ENCODE data around the gene IFIH1. TPM values are rescaled to one million over a fixed set of nuclear protein-coding genes. Genes with fewer than 3 reads are reported as not detected.

Gene IFIH1
- total and polyA plus RNA-seq, 2 of the 8 experiments (the other 6 are each of a cell fraction or from before 2014, with no cell fraction given): 0.32 to 2.0 TPM

DNA sequence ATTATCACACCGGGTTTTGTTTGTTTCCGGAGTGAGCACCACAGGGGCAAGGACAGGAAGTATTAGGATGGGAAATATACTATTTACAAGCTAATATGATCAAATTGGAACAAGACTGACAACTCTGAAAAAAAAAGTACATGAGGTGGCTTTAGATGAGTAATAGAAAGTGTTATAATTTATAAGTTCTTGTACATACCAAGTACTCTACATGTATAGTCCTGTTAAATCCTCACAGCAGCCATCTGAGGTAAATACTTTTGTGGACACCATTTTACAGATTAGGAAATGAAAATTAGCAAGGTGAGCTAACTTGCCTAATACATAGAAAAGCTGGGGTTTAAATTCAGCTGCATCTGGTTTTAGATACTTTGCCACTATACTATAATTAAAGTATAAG lies 86.5 kb downstream of the IFIH1 start:
- no peak overlapping the region for H2BK20ac ChIP-seq (ENCODE audit: low read length)
- no peak for TF ChIP-seq KDM1A (IDR thresholded peaks at IDR 0.05; ENCODE audit: borderline replicate concordance, low read length)
- TF ChIP-seq SP4 (IDR thresholded peaks at IDR 0.05; ENCODE audit: low read length): no peak
- TF ChIP-seq SIX5 (IDR thresholded peaks at IDR 0.05; ENCODE audit: low read depth, low read length): no peak
- TF ChIP-seq, protein P1, sequence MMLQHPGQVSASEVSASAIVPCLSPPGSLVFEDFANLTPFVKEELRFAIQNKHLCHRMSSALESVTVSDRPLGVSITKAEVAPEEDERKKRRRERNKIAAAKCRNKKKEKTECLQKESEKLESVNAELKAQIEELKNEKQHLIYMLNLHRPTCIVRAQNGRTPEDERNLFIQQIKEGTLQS (IDR thresholded peaks at IDR 0.05; ENCODE audit: insufficient read depth, low read depth, low read length): no peak
- TF ChIP-seq EZH2 (IDR thresholded peaks at IDR 0.05; ENCODE audit: low read depth, low read length, severe bottlenecking): no peak
- TF ChIP-seq RBBP5 (IDR thresholded peaks at IDR 0.05; ENCODE audit: borderline replicate concordance, low read depth, low read length): no peak
- TF ChIP-seq, protein P2, sequence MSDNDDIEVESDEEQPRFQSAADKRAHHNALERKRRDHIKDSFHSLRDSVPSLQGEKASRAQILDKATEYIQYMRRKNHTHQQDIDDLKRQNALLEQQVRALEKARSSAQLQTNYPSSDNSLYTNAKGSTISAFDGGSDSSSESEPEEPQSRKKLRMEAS (IDR thresholded peaks at IDR 0.05): no peak
- TF ChIP-seq JUND (IDR thresholded peaks at IDR 0.05; ENCODE audit: low read length): no peak
- no peak for TF ChIP-seq CBX5 (IDR thresholded peaks at IDR 0.05; ENCODE audit: low read depth, low read length)
- TF ChIP-seq, protein P3, sequence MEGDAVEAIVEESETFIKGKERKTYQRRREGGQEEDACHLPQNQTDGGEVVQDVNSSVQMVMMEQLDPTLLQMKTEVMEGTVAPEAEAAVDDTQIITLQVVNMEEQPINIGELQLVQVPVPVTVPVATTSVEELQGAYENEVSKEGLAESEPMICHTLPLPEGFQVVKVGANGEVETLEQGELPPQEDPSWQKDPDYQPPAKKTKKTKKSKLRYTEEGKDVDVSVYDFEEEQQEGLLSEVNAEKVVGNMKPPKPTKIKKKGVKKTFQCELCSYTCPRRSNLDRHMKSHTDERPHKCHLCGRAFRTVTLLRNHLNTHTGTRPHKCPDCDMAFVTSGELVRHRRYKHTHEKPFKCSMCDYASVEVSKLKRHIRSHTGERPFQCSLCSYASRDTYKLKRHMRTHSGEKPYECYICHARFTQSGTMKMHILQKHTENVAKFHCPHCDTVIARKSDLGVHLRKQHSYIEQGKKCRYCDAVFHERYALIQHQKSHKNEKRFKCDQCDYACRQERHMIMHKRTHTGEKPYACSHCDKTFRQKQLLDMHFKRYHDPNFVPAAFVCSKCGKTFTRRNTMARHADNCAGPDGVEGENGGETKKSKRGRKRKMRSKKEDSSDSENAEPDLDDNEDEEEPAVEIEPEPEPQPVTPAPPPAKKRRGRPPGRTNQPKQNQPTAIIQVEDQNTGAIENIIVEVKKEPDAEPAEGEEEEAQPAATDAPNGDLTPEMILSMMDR (IDR thresholded peaks at IDR 0.05; ENCODE audit: control extremely low read depth in 1 of 3, insufficient read depth in 1 of 3, low read depth in 1 of 3, low read length in 3 of 3): no peak
- no peak for TF ChIP-seq TBP (IDR thresholded peaks at IDR 0.05; ENCODE audit: low read depth, low read length)

More for the DNA sequence above, 86.5 kb downstream of the IFIH1 start:
- ChIA-PET POLR2A (ENCODE audit: partially characterized antibody) (no interaction called here), CTCF (ENCODE audit: partially characterized antibody) (interaction anchor here (1.2 to 2.6 kb wide), 3 partner anchors 9 to 66 kb away, joined by 5 to 15 read pairs (median 13); no protein-coding TSS in a partner anchor)
- Histone ChIP-seq H2AFZ (ENCODE audit: low read length) (no peak overlapping the region), H2BK12ac (ENCODE audit: low read depth, low read length) (no peak overlapping the region), H3K56ac (replicated peaks; ENCODE audit: insufficient read length, low read depth, low read length) (no peak overlapping the region), H2AK5ac (ENCODE audit: low read depth, low read length) (no peak overlapping the region), H3K79me1 (ENCODE audit: low read depth, low read length) (no peaks in the 10 kb centered on the region), H3K18ac (ENCODE audit: extremely low read depth, low read length) (no peak overlapping the region), H4K8ac (ENCODE audit: extremely low read depth, insufficient read depth, low read length) (no peak overlapping the region), H3K23ac (ENCODE audit: insufficient read length) (no peak overlapping the region), H3K4me3 (ENCODE audit: extremely low read depth in 1 of 4, insufficient read depth in 2 of 4, low read depth in 3 of 4, low read length in 4 of 4) (no peak overlapping the region), H4K91ac (replicated peaks; ENCODE audit: insufficient read length, low read length) (no peak overlapping the region), H3K23me2 (ENCODE audit: low read depth, low read length) (no peaks in the 10 kb centered on the region), H3K4me2 (ENCODE audit: insufficient read depth in 1 of 2, low read depth in 2 of 2, low read length in 2 of 2) (no peak overlapping the region), H3K36me3 (ENCODE audit: control insufficient read depth in 2 of 4, insufficient read depth in 4 of 4, low read length in 3 of 4) (no peaks in the 10 kb centered on the region), H3K4me1 (replicated peaks in 1 of 4; ENCODE audit: control insufficient read depth in 3 of 4, insufficient read depth in 4 of 4, low read length in 3 of 4) (no peaks in the 10 kb centered on the region), H3K4ac (replicated peaks; ENCODE audit: insufficient read length, low read depth, low read length) (no peak overlapping the region), H4K20me1 (replicated peaks in 1 of 2; ENCODE audit: control insufficient read depth in 1 of 2, insufficient read depth in 2 of 2, low read length in 2 of 2) (no peaks in the 10 kb centered on the region), H3K9me3 (ENCODE audit: insufficient read depth in 2 of 2, low read depth in 1 of 2, low read length in 1 of 2) (peaks cover 0 to 9% of the 10 kb centered on the region in 2 experiments; a peak in 1 of 4 replicates), H3K14ac (ENCODE audit: insufficient read length) (no peak overlapping the region), H3K27me3 (replicated peaks in 1 of 4; ENCODE audit: control insufficient read depth in 3 of 4, extremely low read depth in 1 of 4, insufficient read depth in 3 of 4, low read length in 3 of 4) (no peaks in the 10 kb centered on the region), H2BK120ac (replicated peaks; ENCODE audit: low read depth, low read length) (no peak overlapping the region), H3K9ac (replicated peaks in 1 of 4; ENCODE audit: extremely low read depth in 1 of 4, low read depth in 3 of 4, low read length in 3 of 4) (no peak overlapping the region), H3K79me2 (ENCODE audit: control insufficient read depth in 1 of 2, insufficient read depth in 2 of 2, low read length in 2 of 2) (no peaks in the 10 kb centered on the region), H2BK5ac (ENCODE audit: low read depth, low read length) (no peak overlapping the region), H4K5ac (ENCODE audit: insufficient read length, low read depth, low read length) (no peak overlapping the region), H2BK15ac (ENCODE audit: low read length) (no peak overlapping the region), H3K27ac (ENCODE audit: low read depth, low read length) (no peak overlapping the region)
- FAIRE-seq: no peak
- 90% methylated on average over 2 of the region's 2 CpGs; no CpG with 5 or more reads in 1 of the 2 experiments for WGBS, 2 experiments (ENCODE audit: extremely low coverage in 1 of 2, insufficient coverage in 1 of 2, insufficient read length in 1 of 2, insufficient replicate concordance in 2 of 2, low coverage in 1 of 2, low lambda C conversion rate in 2 of 2, missing lambda C conversion rate in 1 of 2)
- no peak for DNase-seq (ENCODE audit: low read depth in 1 of 2, low spot score in 2 of 2)

All from H1 (cell line).